ENCODE measurements around the gene PATL2. TPM values are rescaled to one million over a fixed set of nuclear protein-coding genes. Genes with fewer than 3 reads are reported as not detected.

The PATL2 gene
- total RNA-seq: 58.9 and 60.5 TPM in 2 replicates
- 48.2 TPM for total RNA-seq (2013)
- 89.4 and 98.8 TPM in 2 replicates for polyA plus RNA-seq
- polyA minus RNA-seq: 28.8 and 50.9 TPM in 2 replicates

DNA sequence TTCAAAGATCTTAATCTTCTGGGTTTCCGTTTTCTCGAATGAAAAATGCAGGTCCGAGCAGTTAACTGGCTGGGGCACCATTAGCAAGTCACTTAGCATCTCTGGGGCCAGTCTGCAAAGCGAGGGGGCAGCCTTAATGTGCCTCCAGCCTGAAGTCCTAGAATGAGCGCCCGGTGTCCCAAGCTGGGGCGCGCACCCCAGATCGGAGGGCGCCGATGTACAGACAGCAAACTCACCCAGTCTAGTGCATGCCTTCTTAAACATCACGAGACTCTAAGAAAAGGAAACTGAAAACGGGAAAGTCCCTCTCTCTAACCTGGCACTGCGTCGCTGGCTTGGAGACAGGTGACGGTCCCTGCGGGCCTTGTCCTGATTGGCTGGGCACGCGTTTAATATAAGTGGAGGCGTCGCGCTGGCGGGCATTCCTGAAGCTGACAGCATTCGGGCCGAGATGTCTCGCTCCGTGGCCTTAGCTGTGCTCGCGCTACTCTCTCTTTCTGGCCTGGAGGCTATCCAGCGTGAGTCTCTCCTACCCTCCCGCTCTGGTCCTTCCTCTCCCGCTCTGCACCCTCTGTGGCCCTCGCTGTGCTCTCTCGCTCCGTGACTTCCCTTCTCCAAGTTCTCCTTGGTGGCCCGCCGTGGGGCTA, at the start of gene PATL2, which contains the start of gene B2M:
Gene PATL2, minus strand, starts transcription at position 228 of the 647 bp plus-strand sequence. CDS start 34,833 bp downstream, outside the sequence.
Gene B2M, plus strand, starts transcription at position 422 of the 647 bp plus-strand sequence. Its CDS starts 30 bp downstream, at position 452.
- H3K4me3 ChIP-seq (ENCODE audit: control extremely low read depth in 1 of 5, extremely low read depth in 1 of 5, insufficient read depth in 1 of 5, low read depth in 2 of 5, low read length in 4 of 5): peak within 1 kb of the TSS; percentile 90 to 100 (median 100)
- peaks cover 49% of the 10 kb centered on the region for H4K20me1 ChIP-seq (ENCODE audit: control insufficient read depth, insufficient read depth, low read length, poor library complexity, severe bottlenecking)
- H3K79me2 ChIP-seq (ENCODE audit: control insufficient read depth, insufficient read depth, low read length): peaks cover 93% of the 10 kb centered on the region
- H3K4me2 ChIP-seq (replicated peaks; ENCODE audit: low read depth, low read length, poor library complexity, severe bottlenecking): peak within 1 kb of the TSS; percentile 76
- Mint-ChIP-seq H3K4me3 (peak within 1 kb of the TSS; percentile 99), H3K27me3 (no peaks in the 10 kb centered on the region), H3K4me1 (peaks cover 41% of the 10 kb centered on the region), H3K9me3 (ENCODE audit: insufficient read depth) (no peaks in the 10 kb centered on the region), H3K27ac (peak within 1 kb of the TSS; percentile 100)
- no peaks in the 10 kb centered on the region for H3K9me3 ChIP-seq (ENCODE audit: control extremely low read depth in 1 of 3, control insufficient read depth in 2 of 3, insufficient read depth in 1 of 3, low read length in 2 of 3)
- H3K4me1 ChIP-seq (ENCODE audit: control insufficient read depth in 2 of 2, insufficient read depth in 2 of 2, low read length in 2 of 2): peaks cover 36 to 43% of the 10 kb centered on the region in 2 donors
- peak; percentile 75 for ATAC-seq (ENCODE audit: low read depth)
- CTCF ChIA-PET: interaction anchor here (0.6 to 15.6 kb wide), 15 partner anchors 8 to 282 kb away, joined by 3 to 529 read pairs (median 5); partner anchors contain the start of genes SPG11 and TRIM69
- peaks cover 4 to 54% of the 10 kb centered on the region in 2 experiments for H3K36me3 ChIP-seq (replicated peaks in 1 of 2; ENCODE audit: control extremely low read depth in 1 of 2, control insufficient read depth in 1 of 2, extremely low read depth in 1 of 2, insufficient read depth in 2 of 2, low read length in 1 of 2)
- H3K9ac ChIP-seq (ENCODE audit: low read length): peak within 1 kb of the TSS; percentile 99
- TF ChIP-seq CTCF (IDR thresholded peaks at IDR 0.05): no peak
- no peak for TF ChIP-seq EZH2 (IDR thresholded peaks at IDR 0.05; ENCODE audit: borderline replicate concordance, insufficient read depth, low read depth, low read length, poor library complexity, severe bottlenecking)
- peak; percentile 99 for DNase-seq
- intact Hi-C loops (cut with micrococcal nuclease): loop anchor here (2.0 to 5.0 kb wide), 3 partner anchors 20 to 284 kb away; partner anchors contain the start of genes CTDSPL2 and EIF3J
- peak within 1 kb of the TSS; percentile 4 for H2AFZ ChIP-seq (ENCODE audit: insufficient read depth, low read depth, low read length, poor library complexity, severe bottlenecking)
- peak within 1 kb of the TSS; percentile 99 to 100 for H3K27ac ChIP-seq (ENCODE audit: low read length in 2 of 2)
- POLR2A ChIA-PET: interaction anchor here (0.6 to 34.6 kb wide), 12 partner anchors 13 to 490 kb away, joined by 3 to 819 read pairs (median 6); partner anchors contain the start of genes GOLM2, SPG11 and TRIM69
- under 1% methylated on average over 35 of the region's 37 CpGs for WGBS (ENCODE audit: insufficient coverage)
- H3K27me3 ChIP-seq (replicated peaks in 1 of 4; ENCODE audit: control extremely low read depth in 1 of 4, control insufficient read depth in 3 of 4, insufficient read depth in 4 of 4, low read length in 3 of 4): no peaks in the 10 kb centered on the region

DNA sequence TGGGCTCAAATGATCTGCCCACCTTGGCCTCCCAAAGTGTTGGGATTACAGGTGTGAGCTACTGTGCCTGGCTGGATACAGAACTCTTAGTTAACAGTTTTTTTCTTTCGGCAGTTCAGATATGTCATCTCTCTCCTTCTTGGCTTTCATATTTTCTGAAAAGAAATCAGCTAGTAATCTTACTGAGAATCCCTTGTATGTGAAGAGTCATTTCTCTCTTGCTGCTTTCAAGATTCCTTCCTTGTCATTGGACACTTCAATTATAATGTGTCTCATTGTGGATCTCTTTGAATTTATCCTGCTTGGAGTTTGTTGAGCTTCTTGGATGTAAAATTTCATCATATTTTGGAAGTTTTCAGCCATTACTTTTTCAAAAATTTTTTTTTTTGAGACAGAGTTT, 42.2 kb upstream of the PATL2 start:
- H3K4me3 Mint-ChIP-seq: no peak overlapping the region
- H3K9me3 ChIP-seq (ENCODE audit: control extremely low read depth in 1 of 3, control insufficient read depth in 2 of 3, insufficient read depth in 1 of 3, low read length in 2 of 3): peaks cover 3 to 16% (median 14%) of the 10 kb centered on the region in 3 donors
- H3K9me3 Mint-ChIP-seq (ENCODE audit: insufficient read depth): peaks cover 4% of the 10 kb centered on the region
- intact Hi-C loops (cut with micrococcal nuclease): no loop called here
- no peaks in the 10 kb centered on the region for H3K27me3 ChIP-seq (replicated peaks in 1 of 4; ENCODE audit: control extremely low read depth in 1 of 4, control insufficient read depth in 3 of 4, insufficient read depth in 4 of 4, low read length in 3 of 4)
- no peaks in the 10 kb centered on the region for H3K36me3 ChIP-seq (replicated peaks in 1 of 2; ENCODE audit: control extremely low read depth in 1 of 2, control insufficient read depth in 1 of 2, extremely low read depth in 1 of 2, insufficient read depth in 2 of 2, low read length in 1 of 2)
- H3K9ac ChIP-seq (ENCODE audit: low read length): no peak overlapping the region
- no peak overlapping the region for H3K27ac Mint-ChIP-seq
- DNase-seq (no peak), ATAC-seq (ENCODE audit: low read depth) (no peak)
- POLR2A ChIA-PET: no interaction called here
- H3K27ac ChIP-seq (ENCODE audit: low read length in 2 of 2): no peak overlapping the region
- H3K79me2 ChIP-seq (ENCODE audit: control insufficient read depth, insufficient read depth, low read length): no peaks in the 10 kb centered on the region
- WGBS (ENCODE audit: insufficient coverage): no CpG with 5 or more reads among the region's 1 CpG
- no peak for TF ChIP-seq EZH2 (IDR thresholded peaks at IDR 0.05; ENCODE audit: borderline replicate concordance, insufficient read depth, low read depth, low read length, poor library complexity, severe bottlenecking)
- TF ChIP-seq CTCF (IDR thresholded peaks at IDR 0.05): no peak
- H3K4me1 ChIP-seq (ENCODE audit: control insufficient read depth in 2 of 2, insufficient read depth in 2 of 2, low read length in 2 of 2): no peaks in the 10 kb centered on the region
- CTCF ChIA-PET: interaction anchor here (0.7 to 1.9 kb wide), 3 partner anchors 15 to 760 kb away, joined by 3 to 6 read pairs (median 4); no protein-coding TSS in a partner anchor
- no peaks in the 10 kb centered on the region for H3K27me3 Mint-ChIP-seq
- no peaks in the 10 kb centered on the region for H4K20me1 ChIP-seq (ENCODE audit: control insufficient read depth, insufficient read depth, low read length, poor library complexity, severe bottlenecking)
- no peak overlapping the region for H3K4me3 ChIP-seq (ENCODE audit: control extremely low read depth in 1 of 5, extremely low read depth in 1 of 5, insufficient read depth in 1 of 5, low read depth in 2 of 5, low read length in 4 of 5)
- H3K4me2 ChIP-seq (replicated peaks; ENCODE audit: low read depth, low read length, poor library complexity, severe bottlenecking): no peak overlapping the region
- H2AFZ ChIP-seq (ENCODE audit: insufficient read depth, low read depth, low read length, poor library complexity, severe bottlenecking): no peak overlapping the region
- no peaks in the 10 kb centered on the region for H3K4me1 Mint-ChIP-seq

Measured in B cell (primary cell).